Colon (tissue), 2 donors: ENCODE measurements around the gene UCP1.

ENCODE experiments used
- FAIRE-seq: peaks from 2 replicates; lab custom pipeline; 2012; peaks lifted over from hg19 to GRCh38; lab: Jason Lieb, UNC
- donor health status: control.
- donor health status: control.

Gene UCP1

GRCh38 chr4:140568507-140569306, at the start of gene UCP1:
TSS of gene UCP1 (minus strand) at chr4:140568961. CDS start at chr4:140568729, 232 bp downstream.
- FAIRE-seq: no peak

- FAIRE-seq: no peak
These were observed 48.9 kb upstream of the UCP1 start for GRCh38 chr4:140617499-140618248.

GRCh38 chr4:140615451-140615850, 46.7 kb upstream of the UCP1 start:
- FAIRE-seq: no peak

- FAIRE-seq: no peak
These were observed 43.6 kb upstream of the UCP1 start for GRCh38 chr4:140612357-140612756.

GRCh38 chr4:140611854-140612253, 43.1 kb upstream of the UCP1 start:
- no peak for FAIRE-seq

GRCh38 chr4:140609548-140610425, 41.0 kb upstream of the UCP1 start:
- FAIRE-seq: no peak

- FAIRE-seq: no peak
These were observed 39.1 kb upstream of the UCP1 start for GRCh38 chr4:140607852-140608251.

- FAIRE-seq: no peak
These were observed 35.8 kb upstream of the UCP1 start for GRCh38 chr4:140604544-140604943.

GRCh38 chr4:140603286-140603685, 34.5 kb upstream of the UCP1 start:
- FAIRE-seq: no peak

- FAIRE-seq: no peak
These were observed 34.0 kb upstream of the UCP1 start for GRCh38 chr4:140602714-140603113.

GRCh38 chr4:140600408-140600807, 31.6 kb upstream of the UCP1 start:
- FAIRE-seq: no peak

- FAIRE-seq: no peak
These were observed 26.3 kb upstream of the UCP1 start for GRCh38 chr4:140595065-140595464.

- FAIRE-seq: no peak
These were observed 15.7 kb upstream of the UCP1 start for GRCh38 chr4:140584439-140584838.

- no peak for FAIRE-seq
These were observed 12.3 kb upstream of the UCP1 start for GRCh38 chr4:140581078-140581477.

GRCh38 chr4:140579278-140579677, 10.5 kb upstream of the UCP1 start:
- FAIRE-seq: no peak

GRCh38 chr4:140575489-140575888, 6.7 kb upstream of the UCP1 start:
- no peak for FAIRE-seq

GRCh38 chr4:140571620-140572019, 2.9 kb upstream of the UCP1 start:
- FAIRE-seq: no peak

- FAIRE-seq: no peak
These were observed 512 bp upstream of the UCP1 start for GRCh38 chr4:140569307-140569638.

GRCh38 chr4:140559696-140560095, 9.1 kb downstream of the UCP1 start:
- FAIRE-seq: no peak

- FAIRE-seq: no peak
These were observed 10.8 kb downstream of the UCP1 start for GRCh38 chr4:140557831-140558435.

- FAIRE-seq: no peak
These were observed 12.2 kb downstream of the UCP1 start for GRCh38 chr4:140556372-140557085.
